ENCODE results near the gene CACNA2D3.
"Not testable (repeated sequence)": the region's sequence is repeated elsewhere in the genome, so short reads cannot be mapped to it uniquely, and the experiment has no call there.

Gene CACNA2D3

DNA sequence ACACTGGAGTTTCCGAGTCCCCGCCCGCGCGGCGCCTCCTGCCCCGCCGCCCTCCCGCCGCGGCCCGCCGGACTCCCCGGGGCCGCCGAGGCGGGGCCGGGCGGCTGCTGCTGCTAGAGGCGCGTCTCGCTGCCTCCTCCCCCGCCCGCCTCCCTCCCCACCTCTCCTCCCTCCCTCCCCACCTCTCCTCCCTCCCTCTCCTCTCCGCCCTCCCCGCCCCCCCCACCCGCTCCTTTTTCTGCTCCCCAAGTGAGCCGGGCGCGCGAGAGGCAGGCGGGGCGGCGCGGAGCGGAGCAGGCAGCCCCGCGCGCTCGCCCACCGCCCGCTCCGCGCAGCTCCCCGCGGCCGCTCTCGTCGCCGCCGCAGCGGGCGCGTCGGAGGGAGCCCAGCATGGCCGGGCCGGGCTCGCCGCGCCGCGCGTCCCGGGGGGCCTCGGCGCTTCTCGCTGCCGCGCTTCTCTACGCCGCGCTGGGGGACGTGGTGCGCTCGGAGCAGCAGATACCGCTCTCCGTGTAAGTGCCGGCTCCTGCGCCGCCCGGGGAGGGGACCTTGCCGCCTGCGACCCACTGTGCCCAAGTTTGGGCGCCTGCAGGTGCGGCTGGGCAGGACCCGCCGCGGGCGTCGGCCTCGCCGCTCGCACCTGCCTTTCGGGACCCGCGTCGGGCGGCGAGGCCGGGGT is at the start of gene CACNA2D3:
TSS of gene CACNA2D3 (plus strand) at position 229 of the 679 bp plus-strand sequence.
- DNase-seq (ENCODE audit: low read depth), result no peak

DNA sequence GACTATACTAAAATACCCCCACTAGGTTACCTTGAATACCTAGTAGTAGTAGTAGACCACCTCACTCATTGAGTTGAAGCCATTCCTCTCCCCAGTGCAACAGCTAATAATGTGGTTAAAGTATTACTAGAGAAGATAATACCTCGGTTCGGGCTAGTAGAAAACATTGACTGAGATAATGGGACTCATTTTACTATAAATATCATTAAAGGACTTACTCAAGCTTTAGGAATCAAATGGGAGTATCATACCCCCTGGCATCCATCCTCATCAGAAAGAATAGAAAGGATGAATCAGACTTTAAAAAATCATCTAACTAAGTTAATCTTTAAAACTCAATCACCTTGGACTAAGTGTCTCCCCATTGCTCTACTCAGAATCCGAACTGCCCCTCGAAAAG is 49.0 kb upstream of the CACNA2D3 start:
- DNase-seq (ENCODE audit: low read depth), result no peak

DNA sequence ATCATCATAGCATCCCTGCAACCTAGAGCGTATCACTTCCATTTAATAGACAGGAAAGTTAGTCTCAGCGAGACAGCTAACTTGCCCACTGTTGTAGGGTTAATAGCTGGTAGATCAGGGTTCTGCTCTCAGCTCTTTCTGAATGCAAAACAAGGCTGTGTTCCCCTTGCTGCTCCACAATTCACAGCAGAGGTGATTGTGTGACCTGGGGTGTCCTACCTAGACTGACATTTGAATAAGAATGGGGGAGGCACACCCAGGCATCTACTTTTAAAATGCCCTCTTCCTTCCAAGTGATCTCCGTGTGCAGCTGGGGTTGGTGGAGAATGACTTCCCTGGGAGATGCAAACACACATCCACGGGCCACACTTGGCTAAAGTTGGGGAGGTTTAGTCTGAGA is 43.0 kb upstream of the CACNA2D3 start:
- DNase-seq (ENCODE audit: low read depth), result no peak

DNA sequence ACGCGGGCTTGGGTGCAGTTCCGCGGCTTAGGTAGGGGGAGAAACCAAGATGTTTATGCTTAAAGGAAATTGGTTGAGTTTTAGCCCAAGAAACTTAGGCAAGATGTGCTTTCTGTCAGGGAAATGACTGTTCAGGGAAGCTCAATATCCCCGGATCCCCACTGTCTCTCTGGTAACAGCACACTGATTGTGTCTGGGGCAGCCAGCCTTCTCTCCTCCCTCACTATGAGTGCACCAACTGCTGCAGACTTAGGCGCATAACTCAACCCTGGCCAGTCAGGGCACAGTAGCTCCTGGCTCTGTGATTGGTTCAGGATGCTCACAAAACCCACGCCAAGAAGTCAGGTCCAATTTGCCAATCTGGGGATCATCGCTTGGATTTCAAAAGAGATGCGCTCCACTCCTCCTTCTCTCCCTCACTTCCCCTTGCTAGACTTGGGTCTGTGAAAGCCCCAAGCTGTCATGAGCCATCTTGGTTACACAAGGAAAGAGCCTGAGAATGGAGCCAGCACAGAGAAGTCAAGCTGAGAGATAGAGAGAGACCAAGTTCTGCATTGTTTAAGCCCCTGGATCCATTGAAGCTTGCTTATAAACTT is 42.5 kb upstream of the CACNA2D3 start:
- DNase-seq (ENCODE audit: low read depth), result no peak

DNA sequence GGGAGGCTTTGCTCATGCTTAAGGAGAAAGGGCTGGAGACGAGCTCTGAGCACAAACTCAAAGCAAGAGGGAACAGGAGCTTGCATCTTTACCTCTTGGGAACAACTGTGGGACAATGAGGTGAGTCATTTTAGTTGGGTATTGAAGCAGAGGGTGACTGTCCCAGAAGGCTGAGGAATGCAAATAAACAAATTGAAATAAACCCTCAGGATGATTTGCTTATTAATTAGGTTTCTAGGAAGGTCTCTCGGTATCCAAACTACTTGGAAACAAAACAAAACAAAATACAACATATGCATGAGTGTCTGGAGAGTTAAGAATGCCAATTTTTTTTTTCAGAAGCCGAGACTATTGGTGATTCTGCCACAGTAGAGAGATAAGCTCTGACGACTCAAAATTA is 38.4 kb upstream of the CACNA2D3 start:
- DNase-seq (ENCODE audit: low read depth), result no peak

DNA sequence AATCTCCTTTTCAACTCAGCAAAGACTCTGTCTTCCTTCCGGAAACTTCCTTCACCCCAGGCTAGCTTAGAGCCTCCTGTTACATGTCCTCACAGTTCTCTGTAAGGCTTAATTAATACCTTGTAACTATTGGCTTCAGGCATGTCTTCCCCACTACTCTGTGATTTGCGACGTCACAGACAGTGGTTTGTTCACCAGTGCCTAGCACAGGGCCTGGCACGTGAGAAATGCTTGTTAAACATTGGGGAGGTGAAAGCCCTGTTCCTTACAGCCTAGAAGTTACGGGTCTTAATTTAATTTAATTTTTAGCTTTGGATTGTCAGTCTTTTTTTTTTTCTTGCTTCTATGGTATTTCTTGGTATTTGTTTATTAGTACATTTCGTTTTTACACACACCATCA is 36.4 kb upstream of the CACNA2D3 start:
- DNase-seq (ENCODE audit: low read depth), result no peak

DNA sequence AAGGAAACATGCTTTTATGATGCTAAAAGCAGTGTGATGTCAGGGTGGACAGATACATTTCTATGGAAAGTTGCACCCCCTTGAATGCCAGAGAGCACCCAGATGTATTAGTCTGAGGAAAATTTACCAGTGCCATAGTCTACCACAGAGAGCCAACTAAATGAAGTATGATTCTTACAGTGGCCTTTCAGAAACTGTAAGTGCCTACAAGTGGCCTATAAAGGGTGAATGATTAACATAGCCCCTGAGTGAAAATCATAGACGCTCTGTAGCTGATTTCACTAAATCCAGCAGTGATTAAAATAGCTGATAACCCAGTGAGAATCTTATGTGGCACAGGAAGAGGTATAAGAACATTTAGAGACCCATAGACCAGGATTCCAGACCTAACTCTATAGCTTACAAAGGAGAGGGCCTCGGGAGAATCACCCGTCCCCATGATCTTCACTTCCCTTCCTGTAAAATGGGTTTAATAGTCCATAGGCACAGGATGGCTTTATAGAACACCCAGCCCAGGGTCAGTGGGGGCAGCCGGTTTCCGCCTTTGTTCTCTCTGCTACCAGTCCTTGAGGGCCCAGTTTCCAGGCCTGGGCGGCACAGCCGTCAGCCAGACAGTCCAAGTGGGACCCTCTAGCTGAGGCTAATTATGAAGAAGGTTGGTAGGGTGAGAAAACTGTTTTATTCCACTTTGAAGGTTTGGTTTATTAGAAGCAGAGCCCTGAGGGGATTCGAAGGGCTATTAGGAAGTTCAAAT is 35.5 kb upstream of the CACNA2D3 start:
- DNase-seq (ENCODE audit: low read depth), result no peak

DNA sequence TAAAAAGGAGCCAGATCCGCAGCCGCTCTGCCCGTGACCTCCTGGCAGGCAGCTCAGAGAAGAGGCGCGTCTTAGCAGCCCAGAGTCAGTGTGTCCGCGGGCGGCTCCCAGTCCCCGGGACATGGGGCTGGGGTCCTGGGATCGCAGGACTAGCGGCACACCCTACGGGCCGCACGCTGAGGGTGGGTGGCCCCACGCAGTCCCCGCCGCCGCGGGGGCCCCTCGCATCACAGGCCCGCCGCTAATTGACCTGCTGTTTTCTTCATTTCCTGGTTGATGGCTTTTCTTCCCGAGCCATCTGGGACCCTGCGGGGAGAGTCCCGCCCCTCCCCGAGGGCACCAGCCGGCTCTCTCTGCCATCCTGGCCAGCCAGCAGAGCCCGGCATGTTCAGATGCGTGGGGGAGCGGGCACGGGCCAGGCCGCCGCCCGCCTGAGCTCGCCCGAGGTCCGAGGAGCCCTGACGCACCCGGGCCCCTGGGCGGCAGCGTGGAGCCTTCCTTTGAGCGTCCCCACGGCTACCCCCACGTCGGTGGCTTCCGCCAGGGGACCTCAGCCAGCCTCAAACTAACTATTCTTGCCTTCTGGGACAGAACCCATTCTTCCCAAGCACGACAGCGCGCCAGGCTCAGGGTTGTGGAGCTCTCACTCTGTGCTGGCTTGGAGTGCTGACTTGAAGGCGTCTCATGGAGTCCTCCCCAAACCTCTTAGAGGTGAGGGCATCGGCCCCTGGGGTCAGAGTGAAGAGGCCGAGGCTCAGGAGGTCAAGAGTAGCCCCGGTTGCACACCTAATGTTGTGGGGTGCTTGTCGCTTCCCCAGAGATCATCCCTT is 34.6 kb upstream of the CACNA2D3 start:
- no peak for DNase-seq (ENCODE audit: low read depth)

DNA sequence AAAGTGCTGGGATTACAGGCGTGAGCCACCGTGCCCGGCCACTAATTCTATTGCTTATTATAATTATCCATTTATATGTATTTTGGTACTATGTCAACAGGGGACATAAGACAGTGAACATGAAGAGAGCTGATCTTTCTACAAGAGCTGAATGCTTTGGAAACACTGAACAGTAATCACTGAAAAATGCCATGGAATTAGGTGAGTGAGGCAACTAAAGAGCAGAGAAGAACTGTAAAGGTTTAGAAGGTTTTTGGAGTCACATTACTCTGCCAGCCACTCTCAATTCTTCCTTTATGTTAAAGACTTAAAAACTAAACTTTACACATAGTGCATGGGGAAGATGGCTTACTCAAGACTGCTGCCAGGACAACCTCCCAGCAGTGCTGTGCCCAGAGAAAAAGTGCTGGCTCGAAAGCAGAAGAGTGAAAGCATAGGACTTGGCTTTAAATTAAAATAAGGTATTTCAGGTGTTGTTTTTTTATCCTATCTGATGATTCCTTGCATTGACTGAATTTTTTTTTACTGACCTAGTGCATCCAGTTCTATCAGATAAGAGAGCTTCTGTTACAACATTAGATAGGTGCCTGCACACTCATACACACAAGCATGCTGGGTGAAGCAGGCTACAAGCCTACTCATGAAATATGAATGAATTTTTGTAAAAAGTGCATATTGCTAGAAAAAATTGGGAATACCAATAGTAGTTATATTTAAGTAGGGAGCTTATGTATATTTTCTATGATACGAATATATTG is 28.7 kb upstream of the CACNA2D3 start:
- no peak for DNase-seq (ENCODE audit: low read depth)

DNA sequence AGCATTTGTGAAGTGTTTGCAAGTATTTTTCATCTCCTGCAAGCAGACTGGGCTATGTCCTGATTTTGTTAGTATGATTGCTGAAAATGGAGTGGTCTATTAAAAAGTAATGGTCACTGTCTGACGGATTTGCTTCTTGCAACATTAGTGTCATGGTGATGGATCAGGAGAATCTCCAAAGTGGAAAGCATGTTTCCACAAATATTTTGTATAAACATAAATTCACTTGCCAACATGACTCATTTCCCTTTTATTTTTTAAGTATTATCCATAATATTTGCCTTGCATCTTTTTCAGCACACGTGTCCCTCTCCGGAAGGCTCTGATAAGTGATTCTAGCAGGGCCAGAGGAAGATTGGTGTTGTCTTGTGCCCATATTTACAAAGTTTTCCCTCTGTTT is 27.4 kb upstream of the CACNA2D3 start:
- no peak for DNase-seq (ENCODE audit: low read depth)

DNA sequence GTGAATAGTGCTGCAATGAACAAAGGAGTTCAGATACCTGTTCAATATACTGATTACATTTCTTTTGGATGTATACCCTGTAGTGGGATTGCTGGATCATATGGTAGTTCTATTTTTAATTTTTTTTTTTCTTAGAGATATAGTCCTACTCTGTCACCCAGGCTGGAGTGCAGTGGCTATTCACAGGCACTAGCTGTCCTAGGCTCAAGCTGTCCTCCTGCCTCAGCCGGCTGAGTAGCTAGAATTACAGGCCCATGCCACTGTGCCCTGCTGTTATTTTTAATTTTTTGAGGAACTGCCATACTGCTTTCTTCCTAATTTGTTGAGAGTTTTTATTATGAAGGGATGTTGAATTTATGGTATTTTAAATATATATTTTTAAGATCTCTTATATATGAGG is 23.0 kb upstream of the CACNA2D3 start:
- no peak for DNase-seq (ENCODE audit: low read depth)

DNA sequence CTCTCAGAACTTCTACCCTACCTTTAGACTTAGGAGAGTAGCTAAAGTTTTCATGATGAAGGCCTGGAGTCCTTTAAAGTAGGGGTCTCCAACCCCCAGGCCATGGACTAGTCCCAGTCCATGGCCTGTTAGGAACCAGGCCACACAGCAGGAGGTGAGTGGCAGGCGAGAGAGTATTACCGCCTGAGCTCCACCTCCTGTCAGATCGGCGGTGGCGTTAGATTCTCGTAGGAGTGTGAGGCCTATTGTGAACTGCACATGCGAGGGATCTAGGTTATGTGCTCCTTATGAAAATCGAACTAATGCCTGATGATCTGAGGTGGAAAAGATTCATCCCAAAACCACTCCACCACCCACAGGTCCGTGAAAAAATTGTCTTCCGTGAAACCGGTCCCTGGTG is 18.3 kb upstream of the CACNA2D3 start:
- no peak for DNase-seq (ENCODE audit: low read depth)

DNA sequence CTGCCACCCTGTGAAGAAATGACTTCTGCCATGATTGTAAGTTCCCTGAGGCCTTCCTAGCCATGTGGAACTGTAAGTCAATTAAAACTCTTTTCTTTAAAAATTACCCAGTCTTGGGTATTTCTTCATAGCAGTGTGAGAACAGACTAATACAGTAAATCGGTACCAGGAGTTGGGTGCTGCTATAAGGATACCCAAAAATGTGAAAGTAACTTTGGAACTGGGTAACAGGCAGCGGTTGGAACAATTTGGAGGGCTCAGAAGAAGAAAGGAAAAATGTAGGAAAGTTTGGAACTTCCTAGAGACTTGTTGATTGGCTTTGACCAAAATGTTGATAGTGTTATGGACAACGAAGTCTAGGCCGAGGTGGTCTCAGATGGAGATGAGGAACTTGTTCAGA is 6.2 kb upstream of the CACNA2D3 start:
- DNase-seq (ENCODE audit: low read depth), result not testable (repeated sequence)

DNA sequence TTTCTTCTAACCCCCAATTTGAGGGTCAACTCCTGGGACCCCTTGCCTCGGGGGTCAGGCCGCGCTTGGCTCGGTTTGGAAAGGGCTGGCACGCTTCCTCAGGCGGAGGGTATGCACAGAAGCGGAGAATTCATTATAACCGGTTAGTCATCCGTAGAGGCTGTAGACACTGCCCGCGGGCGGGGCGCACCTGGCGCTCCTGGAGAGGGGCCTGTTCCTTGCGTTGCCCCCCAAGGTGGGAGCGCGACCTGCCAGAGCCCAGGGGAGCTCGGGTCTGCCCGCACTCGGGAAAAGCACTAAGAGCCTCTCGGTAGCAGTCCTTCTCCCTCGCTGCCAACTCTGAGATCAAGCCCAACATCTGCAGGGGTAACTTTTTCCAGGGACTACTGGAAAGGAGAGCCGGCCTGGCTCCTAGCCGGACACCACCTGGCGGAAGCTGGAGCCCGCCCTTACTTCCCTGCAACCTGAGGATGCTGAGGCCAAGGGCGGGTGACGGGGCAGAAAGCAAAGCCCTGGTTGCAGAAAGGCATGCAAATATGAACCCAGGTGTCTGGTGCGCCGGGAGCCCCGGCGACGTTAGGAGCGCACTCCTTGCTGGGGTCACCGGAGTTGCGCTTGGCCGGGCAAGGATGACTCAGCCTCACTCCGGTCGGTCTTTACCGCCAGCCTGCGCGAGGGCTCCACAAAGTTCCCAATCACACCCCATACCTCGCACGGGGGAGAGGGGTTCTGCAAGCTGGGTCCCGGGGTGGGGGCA is 1.5 kb upstream of the CACNA2D3 start:
- DNase-seq (ENCODE audit: low read depth), result no peak

DNA sequence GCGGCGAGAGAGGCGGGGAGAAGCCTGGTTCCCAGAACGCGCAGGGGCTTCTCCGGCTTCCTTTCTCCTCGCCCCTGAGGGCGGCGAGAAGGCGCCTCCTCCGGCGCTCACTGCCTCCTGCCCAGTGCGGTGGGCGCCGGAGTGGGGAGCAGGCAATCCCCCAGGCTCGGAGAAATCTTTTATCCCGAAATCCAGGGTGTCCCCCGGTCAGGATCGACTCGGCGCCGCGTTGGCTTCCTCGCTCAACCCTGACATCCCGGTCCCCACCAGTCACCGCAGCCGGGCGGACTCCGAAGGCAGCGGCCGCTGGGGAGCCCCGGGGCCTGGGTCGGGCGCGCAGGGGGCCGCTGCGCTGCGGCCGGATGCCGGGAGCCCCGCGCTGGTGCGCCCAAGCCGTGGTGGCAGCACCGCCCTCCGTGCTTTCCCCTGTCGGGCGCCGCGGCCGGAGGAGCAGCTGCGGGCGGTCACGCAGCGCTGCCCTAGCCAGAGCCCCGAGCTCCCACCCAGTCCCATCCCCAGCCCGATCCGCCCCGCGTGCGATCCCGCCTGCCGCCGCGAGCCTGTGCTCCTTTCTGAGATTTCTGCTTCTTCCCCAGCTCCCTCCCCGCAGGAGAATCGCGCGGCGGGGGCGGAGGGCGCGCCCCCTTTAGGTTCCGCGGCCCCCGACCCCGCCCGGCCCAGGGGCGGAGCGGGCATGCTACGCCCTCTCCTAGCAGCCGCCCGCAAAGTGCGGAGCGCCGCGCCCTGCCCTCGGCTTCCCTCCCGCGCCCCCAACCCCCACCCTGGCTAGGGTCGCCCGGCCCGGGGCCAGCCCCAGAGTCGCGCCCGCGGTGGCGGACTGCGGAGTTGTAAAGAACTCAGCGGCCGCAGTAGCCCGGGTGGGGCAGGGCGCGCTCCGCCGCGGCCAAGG is 683 bp upstream of the CACNA2D3 start:
- DNase-seq (ENCODE audit: low read depth), result no peak

DNA sequence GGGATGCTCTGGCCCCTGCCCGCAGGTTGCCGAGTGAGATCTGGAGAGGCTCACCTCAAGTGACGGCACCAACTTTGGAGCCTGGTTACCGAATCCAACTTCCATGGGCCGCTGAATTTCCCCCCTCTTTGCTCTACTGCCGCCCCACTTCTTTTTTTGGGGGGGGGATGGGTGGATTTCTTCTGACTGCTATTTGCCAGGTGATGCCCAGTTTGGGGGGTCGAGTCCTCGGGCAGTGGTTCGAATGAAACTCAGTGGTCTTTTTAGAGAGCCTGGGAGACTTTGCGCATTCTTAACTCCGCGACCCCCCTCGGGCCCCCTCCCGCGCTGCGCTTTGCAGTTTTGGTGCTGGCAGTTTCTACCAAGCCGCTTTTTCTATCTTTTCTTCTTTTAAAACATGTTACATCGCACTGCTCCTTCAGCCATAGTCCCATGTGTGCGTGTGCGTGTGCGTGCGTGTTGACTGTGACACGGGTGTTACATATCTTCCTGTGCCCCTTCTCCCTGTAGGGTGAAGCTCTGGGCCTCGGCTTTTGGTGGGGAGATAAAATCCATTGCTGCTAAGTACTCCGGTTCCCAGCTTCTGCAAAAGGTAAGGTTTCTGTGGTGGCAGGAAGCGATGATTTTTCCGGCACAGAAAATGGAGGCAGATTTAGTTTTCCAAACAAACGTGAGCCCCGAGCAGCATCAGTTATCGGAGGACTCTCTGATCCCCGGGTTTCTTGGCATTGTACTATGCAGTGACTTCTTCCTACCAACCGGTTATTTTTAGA is 837 bp downstream of the CACNA2D3 start:
- no peak for DNase-seq (ENCODE audit: low read depth)

DNA sequence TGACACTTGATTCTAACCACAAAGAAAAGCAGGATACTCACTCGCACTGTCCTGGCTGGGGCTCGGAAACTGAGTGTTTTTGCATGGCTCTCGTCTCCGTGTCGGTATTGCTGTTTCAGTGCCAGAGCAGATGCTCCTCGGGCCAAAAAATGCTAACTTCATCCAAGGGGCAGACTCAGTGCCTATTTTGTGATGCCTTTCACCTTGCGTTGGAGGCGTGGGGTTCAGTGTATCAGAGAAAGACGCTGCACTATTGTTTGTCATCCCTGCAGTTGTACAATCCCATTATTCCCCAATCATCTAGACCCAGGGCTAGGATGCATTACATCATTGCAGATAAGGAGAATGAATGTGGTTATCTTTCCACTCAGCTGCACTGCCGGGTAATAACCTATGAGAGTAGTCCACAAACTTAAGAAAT is 1.4 kb downstream of the CACNA2D3 start:
- no peak for DNase-seq (ENCODE audit: low read depth)

DNA sequence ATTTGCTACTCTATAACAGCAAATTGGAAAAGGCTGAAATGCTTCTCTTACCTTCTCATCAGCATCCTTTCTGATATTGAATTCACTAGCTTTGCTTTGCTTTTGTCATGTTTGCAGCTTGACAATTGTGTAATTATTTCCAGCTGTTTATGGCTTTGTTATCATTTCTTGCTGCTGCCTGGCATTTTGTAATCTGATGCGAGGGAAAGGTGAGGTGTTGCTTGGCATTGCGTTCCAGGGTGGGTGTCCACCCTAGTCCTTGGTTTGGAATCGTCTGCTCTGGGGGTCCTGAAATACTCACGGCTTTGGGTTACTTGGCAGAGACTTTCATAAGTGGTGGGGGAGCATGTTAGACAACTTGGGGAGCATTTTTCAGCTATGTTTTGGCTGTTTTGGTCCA is 2.9 kb downstream of the CACNA2D3 start:
- DNase-seq (ENCODE audit: low read depth), result no peak

DNA sequence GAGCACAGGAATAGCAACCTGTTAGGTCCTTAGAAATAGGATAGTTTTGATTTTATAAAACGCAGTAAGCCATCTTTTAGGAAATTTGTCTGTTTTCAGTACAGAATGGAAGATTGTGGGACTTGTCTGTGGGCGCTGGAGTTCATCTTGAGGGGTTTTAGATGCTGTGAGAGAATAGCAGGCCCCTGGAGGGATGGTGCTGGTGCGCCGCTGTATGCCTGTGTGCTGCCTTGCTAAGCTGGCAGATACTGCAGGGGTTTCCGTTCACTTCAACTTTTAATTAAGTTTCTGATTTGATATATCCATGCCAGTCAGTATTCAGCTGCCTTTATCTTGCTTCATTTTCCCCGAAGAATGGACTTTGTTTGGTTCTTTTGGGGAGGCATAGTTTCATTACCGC is 4.2 kb downstream of the CACNA2D3 start:
- no peak for DNase-seq (ENCODE audit: low read depth)
